ENCODE results near the gene NOL3.

The NOL3 gene

DNA sequence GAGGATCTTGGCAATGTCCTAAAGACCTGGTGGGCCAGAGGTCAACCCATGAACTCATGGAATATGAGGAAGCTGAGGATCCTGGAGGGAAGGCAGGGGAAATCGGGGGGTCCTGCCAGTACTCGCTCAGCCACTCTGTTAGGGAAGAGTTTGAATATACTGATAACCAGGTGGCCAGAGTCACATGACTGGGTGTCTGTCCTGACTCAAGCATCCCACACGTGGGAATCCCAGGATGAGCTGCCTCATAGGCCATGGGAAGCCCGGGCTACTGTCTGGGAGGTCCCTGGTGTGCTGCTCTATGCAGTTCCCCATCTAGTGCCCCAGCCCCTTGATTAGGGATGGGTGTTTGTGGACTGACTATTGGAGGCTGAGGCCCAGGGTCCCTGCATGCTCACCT lies 18.0 kb downstream of the NOL3 start:
- no peak for DNase-seq (ENCODE audit: low read depth, low spot score)

DNA sequence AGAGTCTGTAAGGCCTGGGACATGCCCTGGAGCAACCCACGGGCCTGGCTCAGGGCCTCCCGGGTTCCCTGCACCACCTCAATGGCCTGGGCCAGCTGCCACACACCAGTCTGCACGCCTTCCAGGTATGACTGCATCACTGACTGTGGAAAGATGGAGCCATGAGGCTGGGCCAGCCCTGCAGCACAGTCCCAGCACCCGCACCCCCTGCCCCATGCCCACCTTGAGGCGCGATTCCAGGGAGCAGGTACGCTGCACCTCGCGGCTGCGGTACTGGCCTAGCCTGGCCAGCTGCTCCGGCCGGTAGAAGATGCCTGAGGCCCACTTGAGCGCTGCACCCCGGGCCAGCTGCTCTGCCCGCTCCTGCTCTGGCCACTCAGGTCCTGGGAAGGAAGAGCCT lies 18.5 kb downstream of the NOL3 start:
- DNase-seq (ENCODE audit: low read depth, low spot score), result no peak

DNA sequence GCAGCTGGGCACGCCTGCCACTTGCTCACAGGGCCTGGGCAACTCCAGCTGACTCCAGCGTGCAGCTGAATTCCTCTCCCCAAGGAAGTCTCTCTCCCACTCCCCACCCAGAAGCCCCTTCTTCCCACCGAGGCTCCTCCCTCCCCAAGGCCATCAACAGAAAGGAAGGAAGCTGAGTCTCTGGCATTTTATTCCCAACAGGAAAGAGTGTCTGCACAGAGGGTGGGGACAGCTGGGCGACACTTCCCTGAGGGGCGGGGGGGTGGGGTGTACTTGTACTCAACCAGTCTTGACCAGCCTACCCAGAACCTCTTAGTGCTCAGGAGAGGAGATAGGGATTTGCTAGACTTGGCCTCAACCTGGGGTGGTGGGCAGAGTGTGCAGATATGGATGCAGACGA lies 19.7 kb downstream of the NOL3 start, which contains the start of gene EXOC3L1:
Gene EXOC3L1 (minus strand): TSS at position 96 of the 400 bp plus-strand sequence. CDS start 460 bp downstream, outside the sequence.
- DNase-seq (ENCODE audit: low read depth, low spot score), result no peak

DNA sequence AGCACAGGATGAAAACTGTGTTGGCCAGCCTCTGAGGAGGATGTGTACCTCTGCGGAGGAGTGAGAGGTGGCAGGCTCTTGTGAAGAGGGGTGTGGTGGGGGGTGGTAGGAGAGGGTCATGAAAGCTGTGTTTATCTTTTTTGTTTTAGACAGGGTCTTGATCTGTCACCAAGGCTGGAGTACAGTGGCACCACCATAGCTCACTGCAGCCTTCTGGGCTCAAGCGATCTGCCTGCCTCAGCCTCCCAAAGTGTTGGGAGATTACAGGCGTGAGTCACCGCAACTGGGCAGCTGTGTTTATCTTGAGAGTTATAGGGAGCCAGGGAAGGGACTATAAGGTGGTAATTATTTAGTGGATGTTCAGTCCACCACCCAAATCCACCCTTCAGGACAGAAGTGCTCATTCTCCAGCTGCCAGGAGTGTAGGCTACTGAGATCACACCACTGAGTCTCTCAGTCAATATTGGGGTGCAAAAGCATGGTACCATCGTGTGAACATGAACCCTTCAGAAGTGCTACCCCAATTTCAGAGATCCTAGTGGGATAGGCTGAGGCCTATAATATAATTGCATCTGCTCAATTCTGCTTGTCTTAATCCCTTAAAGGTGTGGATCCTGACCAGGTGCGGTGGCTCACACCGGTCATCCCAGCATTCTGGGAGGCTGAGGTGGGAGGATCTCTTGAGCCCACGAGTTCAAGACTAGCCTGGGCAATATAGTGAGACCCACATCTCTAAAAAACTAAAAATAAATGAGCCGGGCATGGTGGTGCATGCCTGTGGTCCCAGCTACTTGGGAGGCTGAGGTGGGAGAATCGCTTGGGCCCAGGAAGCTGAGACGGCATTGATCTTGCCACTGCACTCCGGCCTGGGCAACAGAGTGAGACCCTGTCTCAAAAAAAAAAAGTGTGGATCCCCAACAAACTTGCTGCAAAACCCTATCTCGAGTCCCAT lies 20.4 kb downstream of the NOL3 start:
- DNase-seq (ENCODE audit: low read depth, low spot score), result no peak

DNA sequence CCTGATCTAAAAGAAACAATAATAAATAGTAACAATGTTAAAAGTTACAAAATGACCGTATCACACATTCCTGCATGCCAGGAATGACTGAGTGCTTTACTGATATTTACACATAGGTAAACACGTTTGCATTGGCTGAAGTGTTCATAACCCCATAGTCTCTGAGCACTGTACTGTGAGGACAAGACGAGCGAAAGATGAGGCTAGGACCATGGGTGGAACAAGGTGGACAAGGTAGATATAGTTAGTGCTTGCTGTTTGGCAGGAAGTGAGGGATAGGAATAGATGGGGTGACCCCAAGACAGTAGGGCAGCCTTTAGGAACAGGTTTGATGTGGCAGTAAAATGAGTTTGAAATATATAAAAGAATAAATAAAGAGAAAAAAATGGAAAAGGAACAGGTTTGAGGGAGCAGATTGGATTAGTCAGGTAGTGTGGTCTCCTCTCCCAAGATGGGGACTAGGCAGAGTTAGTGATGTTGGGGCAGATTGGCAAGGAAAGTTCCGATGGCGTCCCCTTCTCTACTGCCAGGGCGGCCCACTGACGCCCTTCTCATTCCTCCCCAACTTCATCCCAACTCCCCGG lies 21.2 kb downstream of the NOL3 start:
- no peak for DNase-seq (ENCODE audit: low read depth, low spot score)

DNA sequence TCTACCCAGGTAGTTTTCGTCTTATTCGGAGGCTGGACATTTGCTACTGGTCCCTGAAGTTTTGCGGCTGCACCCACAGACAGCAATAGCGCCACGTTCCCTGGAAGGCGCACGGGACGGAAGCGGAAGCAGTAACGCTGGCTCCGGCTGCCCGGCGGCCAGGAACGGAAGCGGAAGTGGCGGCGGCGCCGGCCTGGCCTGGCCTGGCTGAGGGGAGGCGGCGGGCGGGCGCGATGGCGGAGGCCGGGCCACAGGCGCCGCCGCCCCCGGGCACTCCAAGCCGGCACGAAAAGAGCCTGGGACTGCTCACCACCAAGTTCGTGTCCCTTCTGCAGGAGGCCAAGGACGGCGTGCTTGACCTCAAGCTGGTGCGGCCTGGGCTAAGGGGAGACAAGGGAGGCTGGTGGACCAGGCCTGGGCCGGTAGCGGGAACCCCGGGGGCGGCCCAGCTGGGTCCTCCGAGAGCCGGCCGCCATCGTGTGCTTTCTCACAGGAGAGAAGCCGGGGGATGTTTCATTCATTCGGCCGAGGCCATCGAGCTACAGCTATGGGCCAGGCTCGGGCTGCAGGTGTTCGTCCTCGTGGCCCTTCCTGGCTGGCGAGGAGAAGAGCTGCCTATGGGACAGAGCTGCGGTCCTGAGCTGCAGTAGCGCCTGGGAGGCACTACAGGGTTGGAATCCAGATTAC lies 21.8 kb downstream of the NOL3 start, which contains the start of gene E2F4:
Gene E2F4 (plus strand): TSS at position 161 of the 687 bp plus-strand sequence. CDS start 73 bp downstream, at position 234.
- DNase-seq (ENCODE audit: low read depth, low spot score), result peak; percentile 75

DNA sequence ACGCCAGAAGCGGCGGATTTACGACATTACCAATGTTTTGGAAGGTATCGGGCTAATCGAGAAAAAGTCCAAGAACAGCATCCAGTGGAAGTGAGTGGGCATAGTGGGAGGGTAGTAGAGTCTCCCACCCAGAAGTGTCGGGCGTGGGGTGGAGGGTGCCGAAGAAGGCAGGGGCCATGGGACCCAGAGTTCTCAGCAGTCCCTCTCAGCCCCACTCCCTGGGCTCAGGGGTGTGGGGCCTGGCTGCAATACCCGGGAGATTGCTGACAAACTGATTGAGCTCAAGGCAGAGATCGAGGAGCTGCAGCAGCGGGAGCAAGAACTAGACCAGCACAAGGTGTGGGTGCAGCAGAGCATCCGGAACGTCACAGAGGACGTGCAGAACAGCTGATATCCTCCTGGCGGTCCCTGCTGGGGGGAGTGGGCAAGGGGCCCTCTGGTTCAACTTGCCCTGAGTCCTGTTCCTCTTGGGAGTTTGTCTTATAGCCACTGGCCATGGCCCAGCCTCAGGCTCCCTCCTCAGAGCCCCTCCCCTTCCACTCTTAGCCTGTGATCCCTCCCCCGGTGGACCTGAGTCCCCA lies 22.5 kb downstream of the NOL3 start:
- no peak for DNase-seq (ENCODE audit: low read depth, low spot score)

DNA sequence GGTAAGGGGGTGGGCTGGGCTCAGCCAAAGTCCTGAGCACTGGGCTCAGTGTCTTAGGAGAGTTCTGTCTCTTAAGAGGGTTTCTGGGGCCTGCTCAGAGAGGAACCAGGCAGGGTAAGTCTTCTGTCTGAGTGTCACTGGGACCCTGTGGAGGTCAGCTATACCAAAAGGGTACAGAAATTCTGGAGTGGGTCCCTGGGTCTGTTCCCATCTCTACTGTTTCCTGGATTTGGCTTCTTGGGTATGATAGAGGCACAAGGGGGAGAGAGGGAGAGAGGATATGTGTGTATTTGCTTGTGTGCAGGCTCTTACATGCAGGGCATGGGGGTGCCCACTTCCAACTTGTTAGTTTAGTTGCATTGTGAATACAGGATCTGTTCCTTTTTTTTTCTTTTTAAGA lies 23.2 kb downstream of the NOL3 start:
- DNase-seq (ENCODE audit: low read depth, low spot score), result no peak

DNA sequence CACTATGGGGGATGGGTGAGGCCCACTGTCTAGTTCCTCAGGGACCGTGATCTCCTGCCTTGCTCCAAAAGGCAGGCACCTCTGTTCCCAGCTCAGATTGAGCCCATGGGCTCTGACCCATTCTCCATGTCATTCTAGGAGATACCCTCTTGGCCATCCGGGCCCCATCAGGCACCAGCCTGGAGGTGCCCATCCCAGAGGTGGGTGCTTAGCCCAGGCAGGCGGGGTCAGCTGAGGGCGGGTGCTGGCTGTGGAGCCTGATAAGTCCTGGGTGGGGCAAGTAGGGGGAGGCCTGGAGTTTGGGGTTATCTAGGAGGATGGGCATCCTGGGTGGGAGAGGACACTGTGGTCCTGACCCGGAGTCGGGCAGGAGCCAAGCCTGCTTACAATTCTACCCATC lies 23.9 kb downstream of the NOL3 start:
- no peak for DNase-seq (ENCODE audit: low read depth, low spot score)

DNA sequence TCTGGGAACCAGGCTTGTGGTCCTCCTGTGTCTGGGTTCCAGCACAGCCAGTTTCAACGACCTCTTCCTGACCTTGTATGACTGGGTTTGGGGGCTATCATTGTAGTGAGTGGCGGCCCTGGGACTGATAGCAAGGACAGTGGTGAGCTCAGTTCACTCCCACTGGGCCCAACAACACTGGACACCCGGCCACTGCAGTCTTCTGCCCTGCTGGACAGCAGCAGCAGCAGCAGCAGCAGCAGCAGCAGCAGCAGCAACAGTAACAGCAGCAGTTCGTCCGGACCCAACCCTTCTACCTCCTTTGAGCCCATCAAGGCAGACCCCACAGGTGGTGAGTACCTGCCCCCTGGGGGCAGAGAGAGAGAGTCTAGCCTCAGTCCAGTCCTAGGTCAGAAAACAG lies 25.3 kb downstream of the NOL3 start:
- DNase-seq (ENCODE audit: low read depth, low spot score), result no peak

DNA sequence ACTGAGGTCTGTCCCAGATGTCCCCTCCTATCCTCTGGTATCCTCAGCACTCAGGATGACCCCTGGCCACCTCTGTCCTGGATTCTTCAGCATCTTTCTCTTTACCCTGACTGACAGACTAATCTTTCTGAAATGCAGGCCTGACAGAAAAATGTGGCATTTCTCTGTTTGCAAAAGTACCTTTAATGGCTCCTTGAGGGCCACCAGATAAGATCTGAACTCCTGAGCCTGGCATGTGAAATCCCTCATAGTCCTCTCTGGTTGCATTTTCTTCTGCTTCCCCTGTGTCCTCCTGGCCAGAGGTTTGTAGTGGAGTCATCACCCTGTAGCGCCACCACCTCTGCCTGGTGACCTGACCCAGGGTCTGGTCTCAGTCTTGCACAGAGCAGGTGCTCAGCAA lies 26.5 kb downstream of the NOL3 start:
- no peak for DNase-seq (ENCODE audit: low read depth, low spot score)

DNA sequence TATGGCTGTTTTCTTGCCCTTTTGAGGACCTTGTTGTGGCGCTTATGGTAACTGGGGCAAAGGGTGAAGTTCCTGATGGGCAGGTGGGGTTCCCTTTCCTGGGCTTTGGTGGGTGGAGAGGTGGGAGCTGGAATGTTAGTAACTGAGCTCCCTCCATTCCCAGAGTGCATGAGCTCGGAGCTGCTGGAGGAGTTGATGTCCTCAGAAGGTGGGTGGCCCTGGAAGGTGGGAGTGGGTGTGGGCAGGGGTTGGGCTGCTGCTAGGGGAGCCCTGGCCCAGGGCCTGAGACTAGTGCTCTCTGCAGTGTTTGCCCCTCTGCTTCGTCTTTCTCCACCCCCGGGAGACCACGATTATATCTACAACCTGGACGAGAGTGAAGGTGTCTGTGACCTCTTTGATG lies 27.4 kb downstream of the NOL3 start:
- no peak for DNase-seq (ENCODE audit: low read depth, low spot score)

DNA sequence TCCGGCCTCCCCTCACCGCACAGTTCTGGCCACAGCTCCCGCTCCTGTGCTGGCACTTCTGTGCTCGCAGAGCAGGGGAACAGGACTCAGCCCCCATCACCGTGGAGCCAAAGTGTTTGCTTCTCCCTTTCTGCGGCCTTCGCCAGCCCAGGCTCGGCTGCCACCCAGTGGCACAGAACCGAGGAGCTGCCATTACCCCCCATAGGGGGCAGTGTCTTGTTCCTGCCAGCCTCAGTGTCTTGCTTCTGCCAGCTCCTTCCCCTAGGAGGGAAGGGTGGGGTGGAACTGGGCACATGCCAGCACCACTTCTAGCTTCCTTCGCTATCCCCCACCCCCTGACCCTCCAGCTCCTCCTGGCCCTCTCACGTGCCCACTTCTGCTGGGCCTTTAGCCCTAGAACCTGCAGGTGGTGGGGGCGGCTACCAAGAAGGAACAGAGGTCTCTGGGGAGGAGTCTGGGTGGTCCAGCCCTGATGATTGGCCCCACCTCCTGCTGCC lies 27.9 kb downstream of the NOL3 start:
- no peak for DNase-seq (ENCODE audit: low read depth, low spot score)

DNA sequence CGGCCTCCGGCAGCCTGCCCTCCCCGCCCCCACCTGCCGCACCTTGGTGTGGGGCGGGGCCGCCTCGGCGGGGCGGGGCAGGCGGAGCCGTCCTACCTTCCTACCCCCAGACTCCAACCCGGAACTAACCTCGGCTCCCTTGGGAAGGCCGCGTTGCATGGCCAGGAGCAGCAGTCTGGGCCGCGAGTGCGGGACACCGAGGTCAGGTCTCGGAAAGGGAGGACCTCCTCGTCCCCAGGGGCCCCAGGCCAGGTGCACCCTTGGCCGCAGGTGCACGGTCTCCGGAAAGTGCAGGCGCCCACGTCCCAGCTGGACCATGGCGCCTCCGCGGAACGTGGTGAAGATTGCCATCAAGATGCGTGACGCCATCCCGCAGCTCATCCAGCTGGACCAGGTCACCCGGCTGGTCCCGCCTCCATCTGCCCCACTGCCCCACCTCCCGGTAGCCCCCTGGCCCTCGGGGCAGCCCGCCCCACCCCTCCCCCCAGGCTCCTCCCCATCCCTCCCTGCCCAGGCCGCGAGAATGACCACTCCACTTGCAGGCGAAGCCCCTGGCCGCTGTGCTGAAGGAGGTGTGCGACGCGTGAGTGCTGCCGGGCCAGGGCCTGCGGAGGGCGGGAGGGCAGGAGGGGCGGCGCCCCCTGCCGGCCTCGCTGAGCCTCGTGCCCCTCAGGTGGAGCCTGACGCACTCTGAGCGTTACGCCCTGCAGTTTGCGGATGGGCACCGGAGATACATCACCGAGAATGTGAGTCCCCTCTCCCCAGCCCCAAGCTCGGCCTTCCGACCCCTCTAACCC lies 28.9 kb downstream of the NOL3 start, which contains the start of gene ELMO3:
Gene ELMO3 (plus strand): TSS at position 121 of the 797 bp plus-strand sequence. CDS start 196 bp downstream, at position 317.
- no peak for DNase-seq (ENCODE audit: low read depth, low spot score)

DNA sequence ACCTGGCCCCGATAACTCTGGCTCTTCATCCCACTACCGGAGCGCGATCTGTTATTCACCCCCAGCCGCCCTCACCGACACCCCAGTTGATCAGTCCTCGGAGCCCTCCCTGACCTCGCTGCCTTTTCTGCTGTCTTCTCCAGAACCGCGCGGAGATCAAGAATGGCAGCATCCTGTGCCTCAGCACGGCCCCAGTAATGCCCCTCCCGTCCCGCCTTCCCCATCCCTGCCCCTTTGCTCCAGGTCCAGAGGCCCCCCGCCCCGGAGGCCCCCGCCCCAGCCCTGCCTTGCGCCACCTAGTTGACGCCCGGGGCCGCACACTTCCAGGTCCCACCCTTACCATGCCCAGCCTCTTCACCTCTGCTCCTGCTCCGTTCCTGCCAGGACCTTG lies 29.5 kb downstream of the NOL3 start:
- no peak for DNase-seq (ENCODE audit: low read depth, low spot score)

DNA sequence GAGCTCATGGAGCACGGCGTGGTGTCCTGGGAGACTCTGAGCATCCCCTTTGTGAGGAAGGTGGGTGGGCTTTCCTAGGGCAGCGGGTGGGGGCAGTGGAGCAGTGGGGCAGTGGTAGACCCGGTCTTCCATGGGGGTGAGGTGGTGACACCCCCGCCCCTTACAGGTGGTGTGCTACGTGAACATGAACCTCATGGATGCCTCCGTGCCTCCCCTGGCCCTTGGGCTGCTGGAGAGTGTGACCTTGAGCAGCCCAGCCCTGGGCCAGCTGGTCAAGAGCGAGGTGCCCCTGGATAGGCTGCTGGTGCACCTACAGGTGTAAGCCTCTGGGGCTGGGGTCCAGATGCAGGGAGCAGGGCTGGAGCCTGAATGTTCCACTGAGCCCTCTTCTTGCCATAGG lies 30.2 kb downstream of the NOL3 start:
- DNase-seq (ENCODE audit: low read depth, low spot score), result no peak

DNA sequence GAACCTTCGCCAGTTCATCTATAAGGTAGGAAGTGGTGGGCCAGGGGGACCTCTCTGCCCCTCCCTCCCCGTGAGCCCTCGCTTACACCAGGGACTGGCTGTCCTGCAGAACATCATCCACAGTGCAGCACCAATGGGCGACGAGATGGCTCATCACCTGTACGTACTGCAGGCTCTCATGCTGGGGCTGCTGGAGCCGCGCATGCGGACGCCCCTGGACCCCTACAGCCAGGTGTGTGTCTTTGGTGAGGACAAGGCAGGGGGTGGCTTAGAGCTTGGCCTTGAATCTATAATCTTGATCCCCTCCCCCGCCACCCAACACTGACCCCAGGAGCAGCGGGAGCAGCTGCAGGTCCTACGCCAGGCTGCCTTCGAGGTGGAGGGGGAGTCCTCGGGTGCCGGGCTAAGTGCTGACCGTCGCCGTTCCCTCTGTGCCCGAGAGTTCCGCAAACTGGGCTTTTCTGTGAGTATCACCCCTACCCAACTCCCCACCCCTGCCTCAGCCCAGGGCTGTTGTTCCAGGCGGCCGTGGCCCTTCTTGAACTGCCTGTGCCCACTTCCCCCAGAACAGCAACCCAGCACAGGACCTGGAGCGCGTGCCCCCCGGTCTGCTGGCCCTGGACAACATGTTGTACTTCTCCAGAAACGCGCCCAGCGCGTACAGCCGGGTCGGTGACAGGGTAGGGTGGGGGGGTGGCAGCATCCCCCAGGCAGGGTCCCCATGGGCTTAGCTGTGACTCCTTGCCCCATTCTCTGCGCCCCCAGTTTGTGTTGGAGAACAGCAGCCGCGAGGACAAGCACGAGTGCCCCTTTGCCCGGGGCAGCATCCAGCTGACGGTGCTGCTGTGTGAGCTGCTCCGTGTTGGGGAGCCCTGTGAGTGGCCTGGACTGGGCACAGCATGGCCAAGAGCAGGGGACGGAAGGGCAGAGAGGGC lies 31.3 kb downstream of the NOL3 start:
- DNase-seq (ENCODE audit: low read depth, low spot score), result no peak

DNA sequence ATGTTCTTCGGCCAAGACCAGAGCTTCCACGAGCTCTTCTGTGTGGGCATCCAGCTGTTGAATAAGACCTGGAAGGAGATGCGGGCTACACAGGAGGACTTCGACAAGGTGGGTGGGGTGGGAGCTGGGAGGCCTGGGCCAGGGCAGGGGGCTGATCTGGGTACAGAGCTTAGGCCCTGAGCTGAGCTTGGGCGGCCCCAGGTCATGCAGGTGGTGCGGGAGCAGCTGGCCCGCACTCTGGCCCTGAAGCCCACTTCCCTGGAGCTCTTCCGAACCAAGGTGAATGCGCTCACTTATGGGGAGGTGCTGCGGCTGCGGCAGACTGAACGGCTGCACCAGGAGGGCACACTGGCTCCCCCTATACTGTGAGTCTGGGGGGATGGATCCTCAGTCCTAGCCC lies 32.1 kb downstream of the NOL3 start:
- no peak for DNase-seq (ENCODE audit: low read depth, low spot score)

DNA sequence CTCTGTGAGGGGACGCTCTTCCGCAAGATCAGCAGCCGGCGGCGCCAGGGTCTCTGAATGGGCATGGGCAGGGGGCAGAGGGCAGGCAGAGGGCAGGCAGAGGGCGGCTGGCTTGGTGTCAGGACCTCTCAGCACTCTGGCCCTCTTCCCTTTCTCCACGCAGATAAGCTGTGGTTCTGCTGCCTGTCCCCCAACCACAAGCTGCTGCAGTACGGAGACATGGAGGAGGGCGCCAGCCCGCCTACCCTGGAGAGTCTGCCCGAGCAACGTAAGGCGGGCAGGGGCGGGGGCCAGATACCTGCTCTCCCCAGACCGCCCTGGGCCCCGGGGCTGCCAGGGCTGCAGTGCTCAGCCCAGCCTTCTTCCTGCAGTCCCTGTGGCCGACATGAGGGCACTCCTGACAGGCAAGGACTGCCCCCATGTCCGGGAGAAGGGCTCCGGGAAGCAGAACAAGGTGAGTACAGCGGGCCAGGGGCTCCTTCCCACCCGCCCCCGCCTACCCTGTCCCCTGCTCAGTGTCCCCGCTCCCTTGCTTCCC lies 32.7 kb downstream of the NOL3 start:
- no peak for DNase-seq (ENCODE audit: low read depth, low spot score)

Data from activated CD4-positive, CD25-positive, alpha-beta regulatory T cell treated with anti-CD3 and anti-CD28 coated beads, Interleukin-2, amount 50 U/mL, for 16 hours (primary cell).